Spinal cord (tissue), 10 donors: Measurements from ENCODE around the gene TP63. TPM values are rescaled to one million over a fixed set of nuclear protein-coding genes. Genes with fewer than 3 reads are reported as not detected.

Experiments
- DNase-seq, 6 donors: peaks; one replicate each; pipeline versions ENCODE4 v3.0.0 to v3.0.0-alpha.2; 2013 to 2015; ENCODE audit warnings: low spot score in 6 of 6, low read depth in 4 of 6
- H3K27ac ChIP-seq: one replicate; pipeline ENCODE4 v1.5.1; 2013; ENCODE audit warnings: low read depth, low read length, control low read depth
- H3K27me3 ChIP-seq: one replicate; pipeline ENCODE4 v1.6.1; 2013; ENCODE audit warnings: low read length; ENCODE audit not compliant: control insufficient read depth, insufficient read depth
- H3K36me3 ChIP-seq: one replicate; pipeline ENCODE4 v1.6.1; 2013; ENCODE audit warnings: low read length; ENCODE audit not compliant: control insufficient read depth, insufficient read depth
- H3K4me1 ChIP-seq: one replicate; pipeline ENCODE4 v1.6.1; 2013; ENCODE audit warnings: low read length; ENCODE audit not compliant: control insufficient read depth, insufficient read depth
- H3K4me3 ChIP-seq: one replicate; pipeline ENCODE4 v1.5.1; 2013; ENCODE audit warnings: low read depth, low read length, control low read depth
- H3K9me3 ChIP-seq: one replicate; pipeline ENCODE4 v1.6.1; 2013; ENCODE audit warnings: low read length; ENCODE audit not compliant: control insufficient read depth, insufficient read depth
- WGBS: methylation state at CpG from one replicate; pipeline ENCODE4 v1.1.5; 2013; ENCODE audit warnings: missing lambda C conversion rate; ENCODE audit not compliant: insufficient coverage; 5-methylcytosine and 5-hydroxymethylcytosine counted together
- polyA plus RNA-seq, 2 donors: library from polyadenylated mRNA; unstranded; fragments of 120-200 nt; gene quantifications; one replicate each; pipeline ENCODE4 v1.2.1, GENCODE V29; 2013; ENCODE audit not compliant: insufficient read length in 2 of 2
- total RNA-seq, 2 donors: library from RNA; depleted of rRNA in 1 of 2; stranded (reverse); fragments of 120-200 nt in 1 of 2; fragments of >200 nt in 1 of 2; gene quantifications; one replicate each; pipeline versions ENCODE4 v1.2.3 to v1.2.4, GENCODE V29; 2013 to 2014
- donor health status: healthy.

TP63 gene
- total and polyA plus RNA-seq, 4 donors, result 0.29 to 4.3 (median 2.2) TPM

DNA sequence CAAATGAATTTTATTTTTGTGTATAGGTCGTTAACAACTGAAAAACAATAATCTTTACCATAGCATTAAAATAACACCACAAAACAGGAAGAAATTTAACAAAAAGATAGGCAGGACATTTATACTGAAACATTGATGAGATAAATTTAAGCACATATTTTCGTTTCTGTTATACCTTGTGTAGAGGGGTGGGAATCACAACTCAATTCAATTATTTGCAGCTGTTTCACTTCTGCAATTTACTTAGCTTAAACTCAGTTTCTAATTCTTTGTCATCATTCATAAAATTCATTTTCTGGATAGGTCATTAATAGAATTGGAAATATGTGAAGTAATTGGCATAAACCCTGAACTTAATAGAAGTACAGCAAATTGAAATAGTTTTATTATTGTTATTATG, 42.3 kb downstream of the TP63 start:
- WGBS, result no CpG with 5 or more reads among the region's 2 CpGs
- DNase-seq, result no peak
- H3K4me3 ChIP-seq, result no peak overlapping the region
- no peaks in the 10 kb centered on the region for H3K9me3 ChIP-seq
- no peak overlapping the region for H3K27ac ChIP-seq
- no peaks in the 10 kb centered on the region for H3K36me3 ChIP-seq
- no peaks in the 10 kb centered on the region for H3K4me1 ChIP-seq
- no peaks in the 10 kb centered on the region for H3K27me3 ChIP-seq

DNA sequence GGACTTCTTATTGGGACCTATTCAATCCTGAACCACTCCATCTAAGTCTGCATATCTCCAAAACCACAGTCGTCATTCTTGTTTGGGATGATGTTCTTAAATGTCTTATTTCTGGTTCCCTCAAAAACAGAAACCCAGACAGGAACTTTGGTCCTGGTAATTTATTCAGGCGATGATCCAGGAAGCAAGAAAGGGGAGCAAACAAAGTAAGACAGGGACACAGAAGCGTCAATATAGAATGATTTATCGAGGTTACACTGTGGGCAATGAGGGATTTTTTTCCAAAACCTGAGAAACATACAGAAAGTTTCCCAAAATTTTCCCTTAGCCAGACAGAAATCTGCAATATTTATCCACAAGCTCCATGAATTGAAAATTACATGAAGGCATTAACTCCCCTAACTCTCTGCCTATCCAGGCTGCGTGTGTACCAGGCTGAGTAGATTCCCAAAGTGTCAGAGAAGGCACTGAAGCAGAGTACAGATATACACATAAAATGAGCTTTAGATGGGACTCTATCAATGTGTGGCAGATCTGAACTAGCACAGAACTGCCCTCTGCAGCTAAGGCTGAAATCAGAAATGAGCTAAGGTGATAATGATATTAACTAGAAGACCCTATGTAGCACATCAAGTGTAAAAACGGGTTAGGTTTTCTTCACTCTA, 43.2 kb downstream of the TP63 start:
- DNase-seq, result peak in 1 of 6 donors; percentile 2
- no peaks in the 10 kb centered on the region for H3K36me3 ChIP-seq

DNA sequence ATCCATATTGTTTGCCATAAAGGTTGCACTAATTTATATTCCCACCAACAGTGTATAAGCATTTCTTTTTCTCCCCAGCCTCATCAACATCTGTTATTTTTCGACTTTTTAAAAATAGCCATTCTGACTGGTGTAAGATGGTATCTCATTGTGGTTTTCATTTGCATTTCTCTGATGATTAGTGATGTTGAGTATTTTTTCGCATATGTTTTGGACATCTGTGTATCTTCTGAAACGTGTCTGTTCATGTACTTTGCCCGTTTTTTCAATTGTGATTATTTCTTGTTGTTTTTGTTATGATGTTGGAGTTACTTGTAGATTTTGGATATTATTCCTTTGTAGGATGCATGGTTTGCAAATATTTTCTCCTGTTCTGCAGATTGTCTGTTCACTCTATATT, 46.5 kb downstream of the TP63 start:
- 73% methylated on average over 3 of the region's 4 CpGs for WGBS
- DNase-seq, result no peak
- Histone ChIP-seq H3K9me3 (peaks cover 4% of the 10 kb centered on the region), H3K4me1 (no peaks in the 10 kb centered on the region), H3K27me3 (no peaks in the 10 kb centered on the region), H3K27ac (no peak overlapping the region), H3K36me3 (no peaks in the 10 kb centered on the region), H3K4me3 (no peak overlapping the region)

More for the DNA sequence above, 43.2 kb downstream of the TP63 start:
- Histone ChIP-seq H3K27ac (no peak overlapping the region), H3K9me3 (peaks cover 2% of the 10 kb centered on the region), H3K4me3 (no peak overlapping the region), H3K4me1 (no peaks in the 10 kb centered on the region), H3K27me3 (no peaks in the 10 kb centered on the region)
- WGBS, result no CpG with 5 or more reads among the region's 6 CpGs

DNA sequence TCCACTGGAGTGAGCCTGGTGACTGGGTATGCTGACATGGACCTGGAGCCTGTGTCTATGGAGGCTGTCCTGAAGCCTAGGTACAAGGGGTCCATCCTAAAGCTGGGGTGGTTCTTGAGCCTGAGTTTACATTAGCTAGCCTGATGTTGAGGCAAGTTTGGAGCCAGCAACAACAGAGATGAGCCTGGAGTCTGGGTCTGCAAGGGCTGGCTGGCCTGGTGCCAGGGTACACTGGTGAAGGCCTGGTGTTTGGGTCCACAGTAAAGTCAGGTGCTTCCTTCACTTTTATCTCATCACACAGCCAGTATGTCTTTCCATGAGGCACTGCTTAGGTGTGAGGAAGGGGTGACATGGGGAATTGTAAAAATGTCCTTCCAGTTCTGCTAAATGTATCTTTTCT, 49.5 kb downstream of the TP63 start:
- no peak for DNase-seq
- no peak overlapping the region for H3K4me3 ChIP-seq
- no peak overlapping the region for H3K27ac ChIP-seq
- H3K36me3 ChIP-seq, result no peaks in the 10 kb centered on the region
- peaks cover 4% of the 10 kb centered on the region for H3K9me3 ChIP-seq
- no peaks in the 10 kb centered on the region for H3K27me3 ChIP-seq
- H3K4me1 ChIP-seq, result no peaks in the 10 kb centered on the region

DNA sequence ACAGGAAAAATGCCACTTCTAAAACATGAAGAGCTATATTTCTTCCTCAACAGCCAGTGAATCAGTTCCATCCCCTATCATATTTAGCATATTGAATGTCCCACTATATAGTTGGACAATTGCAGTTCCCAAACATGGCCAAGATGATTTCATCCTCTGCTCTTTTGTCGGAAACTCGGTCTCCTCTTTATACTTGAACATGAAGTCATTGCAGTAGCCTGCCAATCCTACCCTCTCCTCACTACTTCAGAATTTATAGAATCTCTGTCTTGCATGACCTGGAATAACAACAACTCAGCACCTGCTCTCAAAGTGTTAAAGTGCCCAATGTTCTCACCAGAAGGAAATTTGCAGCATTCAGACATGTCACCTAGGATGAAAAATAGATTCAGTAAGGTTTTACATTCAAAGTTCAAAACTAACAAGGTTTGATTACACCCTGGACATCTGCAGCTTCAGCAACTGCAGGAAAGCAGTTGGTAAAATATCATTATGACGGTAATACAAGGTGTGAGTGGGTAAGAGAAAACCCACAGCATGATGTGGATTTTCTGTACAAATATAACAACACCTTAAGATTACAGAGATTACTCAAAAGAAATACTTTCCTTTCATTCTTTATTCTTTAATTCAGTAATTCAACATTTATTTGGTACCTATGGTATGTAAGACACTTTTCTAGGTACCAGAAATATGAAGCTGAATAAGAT, 52.5 kb downstream of the TP63 start:
- H3K4me1 ChIP-seq, result no peaks in the 10 kb centered on the region
- no peak for DNase-seq
- peaks cover 4% of the 10 kb centered on the region for H3K9me3 ChIP-seq
- no peaks in the 10 kb centered on the region for H3K27me3 ChIP-seq
- H3K27ac ChIP-seq, result no peak overlapping the region
- no peaks in the 10 kb centered on the region for H3K36me3 ChIP-seq
- WGBS, result 74% methylated on average over 2 of the region's 3 CpGs
- no peak overlapping the region for H3K4me3 ChIP-seq

DNA sequence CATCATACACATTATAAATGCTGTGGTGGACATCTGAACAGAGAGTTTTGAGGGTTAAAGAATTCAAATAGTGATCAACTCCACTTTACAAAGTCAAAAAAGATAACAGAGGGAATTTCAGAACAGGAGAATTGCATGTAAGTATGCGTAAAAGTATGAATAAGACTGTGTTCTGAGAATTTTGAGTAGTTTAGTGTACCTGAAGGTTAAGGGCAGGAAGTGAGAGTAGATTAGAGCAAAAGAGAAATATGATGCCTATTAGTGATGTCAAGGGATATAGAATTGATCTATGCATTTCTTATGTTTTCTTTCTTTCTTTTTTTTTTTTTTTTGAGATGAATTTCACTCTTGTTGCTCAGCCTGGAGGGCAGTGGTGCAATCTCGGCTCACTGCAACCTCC, 53.1 kb downstream of the TP63 start:
- peaks cover 2% of the 10 kb centered on the region for H3K9me3 ChIP-seq
- no peak for DNase-seq
- no peaks in the 10 kb centered on the region for H3K36me3 ChIP-seq
- no peak overlapping the region for H3K27ac ChIP-seq
- no peak overlapping the region for H3K4me3 ChIP-seq
- H3K27me3 ChIP-seq, result no peaks in the 10 kb centered on the region
- whole genome bisulfite sequencing, result 100% methylated on average over 1 of the region's 2 CpGs
- H3K4me1 ChIP-seq, result no peaks in the 10 kb centered on the region

DNA sequence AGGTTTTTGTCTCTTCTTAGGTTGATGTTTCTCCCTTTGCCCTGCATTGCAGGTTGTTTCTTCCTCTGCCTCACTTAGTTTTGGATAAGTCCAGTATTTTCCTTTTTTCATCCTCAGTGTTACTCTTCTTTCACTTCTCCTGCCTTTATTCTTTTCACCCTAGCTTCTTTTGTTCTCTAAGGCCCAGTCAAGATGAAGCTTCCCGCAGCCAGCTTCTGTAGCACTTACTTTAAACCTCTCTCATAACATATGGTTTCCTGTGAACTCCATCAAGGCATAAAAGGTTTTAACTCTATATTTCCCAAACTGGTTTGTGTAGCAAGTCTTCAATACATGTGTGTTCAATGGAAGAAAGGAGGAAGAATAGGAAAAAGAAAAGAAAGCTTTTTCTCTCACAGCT, 54.1 kb downstream of the TP63 start:
- Histone ChIP-seq H3K27me3 (no peaks in the 10 kb centered on the region), H3K36me3 (no peaks in the 10 kb centered on the region), H3K4me3 (no peak overlapping the region), H3K27ac (no peak overlapping the region), H3K4me1 (no peaks in the 10 kb centered on the region), H3K9me3 (no peaks in the 10 kb centered on the region)
- no peak for DNase-seq
- 0% methylated on average over 1 of the region's 1 CpG for WGBS

DNA sequence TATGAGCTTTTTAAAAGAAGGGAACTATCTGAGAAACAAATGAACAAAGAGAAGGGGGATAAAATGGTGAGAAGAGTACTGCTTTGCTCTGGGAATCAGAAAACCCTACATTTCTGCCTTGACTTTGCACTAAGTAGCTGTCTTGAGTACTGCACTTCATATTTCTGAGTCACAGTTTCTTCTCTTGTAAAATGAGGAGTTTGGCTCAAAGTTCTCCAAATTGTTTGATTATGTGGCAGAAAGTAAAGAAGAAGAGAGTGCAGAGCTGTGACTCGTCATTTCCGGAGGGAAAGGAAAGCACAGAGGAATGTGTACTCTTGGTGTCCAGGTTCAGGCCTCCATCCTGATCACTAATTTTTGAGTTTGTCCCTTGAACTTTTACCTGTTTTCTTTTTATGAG, 54.7 kb downstream of the TP63 start:
- H3K4me1 ChIP-seq, result no peaks in the 10 kb centered on the region
- no peak overlapping the region for H3K4me3 ChIP-seq
- H3K9me3 ChIP-seq, result no peaks in the 10 kb centered on the region
- no peaks in the 10 kb centered on the region for H3K27me3 ChIP-seq
- no CpG with 5 or more reads among the region's 2 CpGs for WGBS
- no peak overlapping the region for H3K27ac ChIP-seq
- no peaks in the 10 kb centered on the region for H3K36me3 ChIP-seq
- no peak for DNase-seq

DNA sequence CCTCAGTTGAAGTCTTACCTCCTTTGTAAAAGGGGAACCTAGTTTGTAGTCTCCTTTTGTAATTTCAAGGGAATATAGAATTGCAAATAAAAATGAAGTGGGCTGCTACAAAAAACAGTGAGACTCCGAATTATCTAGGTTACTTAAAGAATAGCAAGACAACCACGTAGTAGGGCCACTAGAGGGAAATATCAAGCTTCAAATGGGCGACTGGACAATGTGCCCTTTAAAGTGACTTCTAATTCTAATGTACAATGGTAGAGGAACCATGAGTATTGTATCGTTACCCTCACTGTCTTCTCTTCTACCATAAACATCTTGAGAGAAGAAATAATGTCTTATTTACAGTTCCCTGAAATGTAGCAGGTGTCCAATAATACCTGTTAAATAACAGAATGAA, 56.3 kb downstream of the TP63 start:
- Histone ChIP-seq H3K27ac (no peak overlapping the region), H3K4me3 (no peak overlapping the region), H3K27me3 (no peaks in the 10 kb centered on the region), H3K9me3 (no peaks in the 10 kb centered on the region), H3K36me3 (no peaks in the 10 kb centered on the region), H3K4me1 (no peaks in the 10 kb centered on the region)
- DNase-seq, result no peak
- WGBS, result 80% methylated on average over 2 of the region's 4 CpGs

DNA sequence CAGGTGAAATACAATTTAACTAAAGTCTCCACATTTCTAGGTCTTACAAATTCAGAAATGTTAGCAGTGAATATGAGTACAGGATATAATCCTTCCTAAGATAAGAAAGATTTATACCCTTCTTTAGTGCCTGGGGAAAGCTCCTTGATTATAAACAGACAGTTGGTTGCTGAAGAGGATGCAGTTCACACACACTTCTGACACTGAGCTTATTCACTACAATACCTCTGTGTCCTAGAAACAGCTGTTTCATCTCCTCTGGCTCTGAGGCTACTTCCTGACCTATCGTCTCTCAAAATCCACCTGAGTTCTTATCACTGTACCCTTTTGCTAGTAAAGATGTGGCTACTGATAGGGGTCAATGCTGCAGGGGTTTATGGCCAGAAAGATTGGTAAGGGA, 57.1 kb downstream of the TP63 start:
- Histone ChIP-seq H3K27ac (no peak overlapping the region), H3K9me3 (no peaks in the 10 kb centered on the region), H3K36me3 (no peaks in the 10 kb centered on the region), H3K27me3 (no peaks in the 10 kb centered on the region), H3K4me1 (no peaks in the 10 kb centered on the region), H3K4me3 (no peak overlapping the region)
- DNase-seq, result no peak
- no CpG with 5 or more reads among the region's 1 CpG for WGBS
